A549 treated with CORT108297 at 1 μM for 4 hours (cell line): ENCODE results near the gene WDR54. TPM values are rescaled to one million over a fixed set of nuclear protein-coding genes. Genes with fewer than 3 reads are reported as not detected.

Source experiments
- total RNA-seq: library from RNA; stranded (reverse); fragments of 200-300 nt; extraction: Qiagen RNA extraction; gene quantifications from 5 replicates; pipeline ENCODE4 v1.2.3, GENCODE V29; 2022

Gene WDR54, protein sequence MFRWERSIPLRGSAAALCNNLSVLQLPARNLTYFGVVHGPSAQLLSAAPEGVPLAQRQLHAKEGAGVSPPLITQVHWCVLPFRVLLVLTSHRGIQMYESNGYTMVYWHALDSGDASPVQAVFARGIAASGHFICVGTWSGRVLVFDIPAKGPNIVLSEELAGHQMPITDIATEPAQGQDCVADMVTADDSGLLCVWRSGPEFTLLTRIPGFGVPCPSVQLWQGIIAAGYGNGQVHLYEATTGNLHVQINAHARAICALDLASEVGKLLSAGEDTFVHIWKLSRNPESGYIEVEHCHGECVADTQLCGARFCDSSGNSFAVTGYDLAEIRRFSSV
- 71.7 to 93.6 TPM (median 91.4 TPM) in 5 replicates for total RNA-seq

DNA sequence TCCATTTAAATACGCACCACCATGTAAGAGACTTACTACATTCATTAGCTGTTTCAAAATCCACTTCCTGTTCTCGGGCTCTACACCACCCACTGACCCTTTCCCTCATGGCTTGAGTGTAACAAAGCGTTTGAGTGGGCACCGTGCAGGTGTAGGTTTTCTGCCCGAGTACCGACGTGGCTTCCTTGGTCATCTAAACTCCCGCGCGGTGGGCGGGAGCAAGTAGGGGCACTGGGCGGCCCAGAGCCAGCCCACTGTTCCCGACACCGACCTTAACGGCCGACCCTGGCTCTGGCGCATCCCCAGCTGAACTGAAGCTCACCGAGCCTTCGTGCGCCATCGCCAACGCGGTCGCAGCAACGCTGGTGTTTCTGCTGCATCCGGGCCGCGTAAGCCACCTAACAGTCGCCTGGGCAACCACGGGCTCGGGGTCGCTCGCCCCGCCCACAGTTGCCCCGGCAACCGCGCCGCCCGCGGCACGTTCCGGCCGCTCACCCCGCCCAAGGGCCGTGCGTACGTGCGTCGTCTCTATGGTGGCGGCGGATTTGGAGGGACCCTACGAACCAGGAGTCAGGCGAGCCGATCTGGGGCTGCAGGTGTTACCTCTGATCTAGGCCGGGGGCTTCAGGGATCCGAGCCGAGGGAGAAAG, at the start of gene WDR54, which contains the start of gene C2orf81:
WDR54 (plus strand) TSS at position 510 of the 650 bp plus-strand sequence. CDS start 424 bp downstream, outside the sequence.
C2orf81 (minus strand) TSS at position 399 of the 650 bp plus-strand sequence; CDS start at position 340, 59 bp downstream.

DNA sequence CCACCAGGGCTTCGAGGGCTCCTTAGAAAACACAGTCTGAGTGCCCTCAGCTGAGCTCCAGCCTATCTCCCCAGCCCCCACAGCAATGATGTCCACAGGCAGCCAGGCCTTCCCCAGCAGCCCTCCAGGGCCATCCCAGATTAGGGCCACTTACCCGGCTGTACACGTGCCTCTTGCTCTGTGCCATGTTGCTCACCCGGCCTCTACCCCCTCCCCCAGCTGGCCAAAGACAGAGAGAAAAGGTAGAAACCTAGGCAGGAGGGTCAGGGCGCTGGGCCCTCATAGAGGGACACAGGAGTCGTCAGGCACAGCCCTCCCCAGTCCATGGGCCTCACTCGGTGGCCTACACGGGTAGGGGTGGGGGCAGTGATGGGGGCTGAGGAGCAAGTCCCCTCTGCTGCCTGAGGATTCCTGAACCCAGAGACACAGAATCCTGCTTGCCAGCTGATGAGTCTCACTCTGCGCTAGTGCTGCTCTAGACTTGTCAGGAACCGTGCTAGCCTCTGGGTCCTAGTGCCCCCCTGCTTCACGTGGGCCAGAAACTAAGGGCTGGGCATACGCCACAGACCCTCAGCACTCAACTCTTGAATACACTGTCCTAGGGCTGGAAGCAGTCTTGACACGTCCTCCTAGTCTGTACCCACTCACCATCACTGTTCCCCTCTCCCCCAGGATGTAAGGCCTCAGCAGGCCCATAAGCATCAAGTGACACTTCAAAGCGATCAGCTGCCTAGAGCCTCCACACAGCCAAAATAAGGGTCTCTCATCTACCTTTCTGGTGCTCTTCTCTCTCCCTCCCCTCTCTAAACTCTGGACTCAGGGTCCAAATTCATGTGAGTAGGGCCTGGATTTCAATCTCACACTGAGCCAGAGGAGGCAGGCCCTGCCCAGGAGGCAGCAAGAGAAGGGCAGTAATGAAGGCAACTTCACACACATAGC, 41.4 kb upstream of the WDR54 start, which contains the start of gene DCTN1:
DCTN1 (minus strand) TSS at position 461 of the 939 bp plus-strand sequence; CDS start at position 187, 274 bp downstream.

GRCh38 chr2:74441690-74442482, 20.4 kb downstream of the WDR54 start, which contains the start of gene RTKN:
RTKN (minus strand) TSS chr2:74441937; CDS start chr2:74441816, 121 bp downstream.

DNA sequence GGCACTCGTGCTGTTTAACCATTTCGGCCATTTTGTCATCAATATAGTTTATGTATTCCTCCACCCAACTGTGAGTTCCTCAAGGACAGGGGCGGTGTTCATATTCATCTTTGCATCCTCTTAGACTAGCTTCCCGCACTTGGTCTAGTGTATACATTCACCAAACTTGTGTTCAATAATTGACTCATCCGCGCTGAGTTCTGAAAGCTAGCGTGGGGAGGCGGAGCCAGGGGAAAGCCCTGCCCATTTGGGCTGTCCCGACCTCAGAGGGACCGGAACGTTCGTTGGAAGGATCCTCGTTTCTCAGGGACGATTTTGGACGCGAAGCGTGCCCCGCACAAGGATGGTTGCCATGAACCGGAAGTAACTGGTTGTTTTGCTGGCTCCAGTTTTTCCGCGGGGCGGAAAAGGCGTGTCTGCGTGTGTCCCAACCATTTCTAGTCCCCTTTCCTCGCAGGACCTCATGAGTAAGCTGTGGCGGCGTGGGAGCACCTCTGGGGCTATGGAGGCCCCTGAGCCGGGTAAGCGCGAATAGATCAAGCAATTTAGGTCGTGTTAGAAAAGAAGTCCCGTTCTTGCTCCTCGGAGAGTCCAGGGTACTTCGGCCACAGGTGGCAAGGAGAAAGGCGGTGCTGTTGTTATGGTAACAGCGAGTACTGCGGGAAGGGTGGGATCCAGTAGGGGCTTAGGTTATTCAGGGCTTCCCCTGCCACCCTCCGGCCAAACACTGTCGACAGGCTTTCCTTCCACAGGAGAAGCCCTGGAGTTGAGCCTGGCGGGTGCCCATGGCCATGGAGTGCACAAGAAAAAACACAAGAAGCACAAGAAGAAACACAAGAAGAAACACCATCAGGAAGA, 33.4 kb downstream of the WDR54 start, which contains the start of gene INO80B:
INO80B (plus strand) TSS at position 434 of the 858 bp plus-strand sequence; CDS start at position 464, 30 bp downstream.

DNA sequence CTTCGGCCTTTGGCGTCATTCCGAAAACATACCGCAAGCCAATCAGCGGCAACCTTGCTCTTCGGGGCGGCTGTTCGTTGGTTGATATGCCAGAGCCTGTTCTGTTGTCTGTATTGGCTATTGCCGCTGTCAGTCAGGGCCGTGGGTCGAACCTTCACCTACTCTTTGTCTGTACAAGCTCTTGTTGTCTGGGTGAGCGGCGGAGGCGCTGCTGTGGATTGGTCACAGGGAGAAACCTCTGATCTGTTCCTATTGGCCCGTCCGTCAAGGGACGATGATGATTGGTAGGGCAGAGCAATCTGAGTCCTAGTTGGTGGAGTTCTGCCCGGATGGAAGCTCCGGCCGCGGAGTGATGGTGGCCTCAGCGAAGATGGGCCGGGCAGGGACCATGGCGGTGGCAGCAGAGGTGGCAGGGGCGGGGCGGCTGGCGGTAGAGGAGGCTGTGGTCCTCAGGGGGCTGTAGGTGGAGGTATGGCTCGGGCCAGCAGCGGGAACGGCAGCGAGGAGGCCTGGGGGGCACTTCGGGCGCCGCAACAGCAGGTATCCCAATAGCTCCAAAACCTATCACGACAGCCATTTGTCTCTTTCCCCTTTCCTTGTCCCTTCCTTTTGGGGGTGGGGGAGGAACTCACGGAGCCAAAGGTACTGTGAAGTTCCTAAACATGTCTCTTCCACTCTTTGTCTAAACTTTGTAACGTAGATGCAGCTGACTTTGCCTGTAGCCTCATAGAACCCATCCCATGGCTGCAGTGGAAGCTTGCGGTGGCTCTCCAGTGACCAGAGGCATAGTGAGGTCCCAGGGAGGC, 36.8 kb downstream of the WDR54 start, which contains the start of gene WBP1:
WBP1 (plus strand) TSS at position 307 of the 806 bp plus-strand sequence; CDS start at position 472, 165 bp downstream.

DNA sequence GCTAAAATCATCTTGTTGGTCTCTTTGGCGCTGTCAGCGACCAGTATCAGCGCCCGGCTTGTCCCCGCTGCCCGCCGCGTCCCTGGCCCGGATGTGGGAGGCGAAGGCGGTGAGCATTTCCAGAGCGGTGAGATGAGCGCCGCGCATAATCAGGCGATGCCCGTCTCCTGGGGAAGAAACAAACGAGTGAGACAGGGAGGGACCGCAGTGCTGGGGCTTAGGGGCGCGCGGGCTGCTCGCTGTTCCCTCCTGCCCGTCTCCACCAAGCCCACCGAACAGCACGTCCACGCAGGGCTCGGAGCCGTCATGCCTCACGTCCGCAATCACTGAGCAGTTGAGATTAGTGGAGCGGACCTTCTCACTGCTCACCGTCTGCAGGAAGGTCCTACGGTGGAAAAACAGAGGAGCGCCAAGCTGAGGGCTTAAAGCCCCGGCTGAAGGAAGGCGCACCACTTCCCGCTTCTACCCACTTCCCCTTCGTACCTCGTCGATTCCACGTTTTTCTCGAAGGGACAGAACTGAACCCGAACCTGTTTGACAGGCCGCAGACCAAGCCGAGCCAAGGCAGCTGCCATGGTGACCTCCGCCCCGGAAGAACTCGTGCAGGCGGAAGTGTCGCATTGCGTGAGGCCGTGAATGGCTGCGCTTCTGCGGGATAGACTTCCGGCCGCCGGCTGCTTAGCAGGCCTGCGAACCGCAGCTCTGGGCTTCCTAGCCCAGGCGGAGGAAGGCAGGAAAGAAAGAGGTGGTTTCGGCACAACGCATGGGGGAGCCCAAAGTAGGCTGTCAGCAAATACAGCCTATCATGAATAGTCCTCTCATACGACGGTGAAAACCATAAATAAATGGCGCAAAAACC, 50.8 kb downstream of the WDR54 start, which contains the start of gene MRPL53:
MRPL53 (minus strand) TSS at position 595 of the 859 bp plus-strand sequence; CDS start at position 575, 20 bp downstream.

Other genes starting within 250 kb of the WDR54 start
- 73.4 to 87.8 TPM (median 79.9 TPM) in 5 replicates for gene MOB1A, start 242.9 kb upstream of the WDR54 start, total RNA-seq
- 149 to 173 TPM (median 158 TPM) in 5 replicates for gene MTHFD2, start 223.1 kb upstream of the WDR54 start, total RNA-seq
- 0.24 to 0.63 TPM (median 0.42 TPM) in 5 replicates for gene SLC4A5, start 78.3 kb upstream of the WDR54 start, total RNA-seq
- 102 to 155 TPM (median 147 TPM) in 5 replicates for gene DCTN1, start 41.4 kb upstream of the WDR54 start, total RNA-seq
- 2.5 to 4.0 TPM (median 3.3 TPM) in 5 replicates for gene C2orf81, start 111 bp upstream of the WDR54 start, total RNA-seq
- 19.7 to 29.6 TPM (median 26.0 TPM) in 5 replicates for gene RTKN, start 20.2 kb downstream of the WDR54 start, total RNA-seq
- 53.3 to 59.3 TPM (median 55.7 TPM) in 5 replicates for gene INO80B, start 33.4 kb downstream of the WDR54 start, total RNA-seq
- gene WBP1, start 36.7 kb downstream of the WDR54 start, total RNA-seq: 46.5 to 91.2 TPM (median 87.8 TPM) in 5 replicates
- gene MOGS, start 43.7 kb downstream of the WDR54 start, total RNA-seq: 38.2 to 57.7 TPM (median 53.4 TPM) in 5 replicates
- 94.6 to 158 TPM (median 138 TPM) in 5 replicates for gene MRPL53, start 51.0 kb downstream of the WDR54 start, total RNA-seq
- gene CCDC142, start 61.3 kb downstream of the WDR54 start, total RNA-seq: 10.8 to 16.9 TPM (median 15.4 TPM) in 5 replicates
- 15.5 to 20.4 TPM (median 17.6 TPM) in 5 replicates for gene TTC31, start 61.4 kb downstream of the WDR54 start, total RNA-seq
- gene LBX2, start 77.9 kb downstream of the WDR54 start, total RNA-seq: 2.5 to 4.4 TPM (median 4.2 TPM) in 5 replicates
- gene PCGF1, start 86.0 kb downstream of the WDR54 start, total RNA-seq: 31.7 to 39.8 TPM (median 34.6 TPM) in 5 replicates
- gene TLX2, start 92.7 kb downstream of the WDR54 start, total RNA-seq: 0.16 to 0.44 TPM (median 0.27 TPM) in 5 replicates
- gene DQX1, start 104.5 kb downstream of the WDR54 start, total RNA-seq: 0.06 to 0.16 TPM (median 0.12 TPM) in 5 replicates
- gene AUP1, start 108.0 kb downstream of the WDR54 start, total RNA-seq: 187 to 255 TPM (median 247 TPM) in 5 replicates
- 34.7 to 45.7 TPM (median 41.8 TPM) in 5 replicates for gene HTRA2, start 108.2 kb downstream of the WDR54 start, total RNA-seq
- gene LOXL3, start 132.2 kb downstream of the WDR54 start, total RNA-seq: 0.22 to 0.37 TPM (median 0.33 TPM) in 5 replicates
- 3.4 to 5.4 TPM (median 4.5 TPM) in 5 replicates for gene DOK1, start 133.0 kb downstream of the WDR54 start, total RNA-seq
- gene M1AP, start 226.6 kb downstream of the WDR54 start, total RNA-seq: not detected in 5 replicates
- 8.7 to 13.8 TPM (median 11.1 TPM) in 5 replicates for gene SEMA4F, start 232.5 kb downstream of the WDR54 start, total RNA-seq